DLD1 (cell line): ENCODE measurements around the gene DOK7.
"Not testable (repeated sequence)": the region's sequence is repeated elsewhere in the genome, so short reads cannot be mapped to it uniquely, and the experiment has no call there.

Experiments
- in situ Hi-C: cut with HindIII; loops from 2 replicates; pipeline ENCODE4 v1.10.0; 2017; ENCODE audit warnings: low sequenced_read_pairs

DOK7 gene

DNA sequence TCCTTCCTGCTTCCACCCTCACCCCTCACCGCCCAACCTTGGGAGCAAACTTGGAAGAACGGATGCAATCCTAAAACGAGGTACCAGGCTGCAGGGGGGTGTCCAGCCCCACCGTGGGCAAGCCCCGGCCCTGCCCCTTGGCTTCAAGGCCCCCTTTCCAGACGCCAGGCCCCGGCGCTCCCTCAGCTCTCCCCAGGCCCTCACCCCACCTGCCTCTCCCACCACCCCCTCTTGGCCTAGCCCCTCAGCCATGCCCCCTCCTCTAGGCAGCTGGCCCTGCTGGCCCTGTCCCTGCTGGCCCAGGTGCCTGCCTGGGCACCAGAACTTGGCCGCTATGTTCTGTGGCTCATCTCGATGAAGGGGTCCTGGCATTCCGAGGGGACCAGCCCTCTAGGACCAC, 35.3 kb downstream of the DOK7 start:
- in situ Hi-C loops = no loop called here

DNA sequence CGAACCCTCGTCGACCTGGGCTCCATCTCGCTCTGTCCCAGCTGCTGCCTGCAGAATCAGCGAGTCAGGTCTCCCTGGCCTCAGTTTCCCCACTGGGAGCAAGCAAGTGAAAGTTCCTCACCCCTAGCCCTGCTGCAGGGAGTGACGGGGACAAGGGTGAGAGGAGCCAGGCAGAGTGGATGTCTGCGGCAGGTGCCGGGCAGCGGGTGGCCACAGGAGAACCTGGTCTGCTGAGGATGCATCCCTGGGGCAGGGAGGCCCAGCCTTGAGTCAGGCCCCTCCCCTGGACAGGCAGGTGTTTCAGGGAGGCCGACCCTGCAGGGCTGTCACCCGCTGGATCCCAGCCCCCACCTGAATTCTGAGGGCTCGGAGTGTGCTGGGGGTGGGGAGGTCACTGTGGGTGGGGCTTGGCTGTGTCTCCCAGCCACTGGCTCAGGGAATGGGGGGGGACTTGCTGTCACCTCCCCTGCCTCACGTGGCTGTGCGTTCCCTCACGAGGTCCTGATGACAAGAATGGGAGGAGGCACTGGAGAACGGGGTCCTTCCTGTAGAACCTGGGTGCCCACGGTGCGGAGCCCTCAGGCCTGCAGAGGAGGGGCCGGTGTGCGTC, 35.9 kb downstream of the DOK7 start:
- in situ Hi-C loops = no loop called here

DNA sequence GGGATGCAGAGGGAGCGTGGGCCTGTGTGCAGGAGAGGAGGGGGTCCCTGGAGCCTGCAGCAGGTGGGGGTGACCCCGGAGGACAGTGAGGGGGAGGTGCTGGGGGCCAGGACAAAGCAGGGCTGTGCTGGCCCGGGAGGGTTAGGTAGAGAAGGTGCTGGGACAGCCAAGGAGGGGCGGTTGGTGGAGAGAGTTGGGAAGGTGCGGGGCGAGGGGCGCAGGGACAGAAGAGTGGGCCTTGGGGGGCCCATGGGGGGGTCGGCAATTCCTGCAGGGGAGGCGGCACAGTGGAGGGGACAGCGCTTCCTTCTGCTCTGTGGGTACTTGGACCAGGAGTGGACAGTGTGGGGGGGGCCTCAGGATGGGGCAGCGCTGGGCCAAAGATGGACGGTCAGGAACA, 36.6 kb downstream of the DOK7 start:
- in situ Hi-C loops = no loop called here

DNA sequence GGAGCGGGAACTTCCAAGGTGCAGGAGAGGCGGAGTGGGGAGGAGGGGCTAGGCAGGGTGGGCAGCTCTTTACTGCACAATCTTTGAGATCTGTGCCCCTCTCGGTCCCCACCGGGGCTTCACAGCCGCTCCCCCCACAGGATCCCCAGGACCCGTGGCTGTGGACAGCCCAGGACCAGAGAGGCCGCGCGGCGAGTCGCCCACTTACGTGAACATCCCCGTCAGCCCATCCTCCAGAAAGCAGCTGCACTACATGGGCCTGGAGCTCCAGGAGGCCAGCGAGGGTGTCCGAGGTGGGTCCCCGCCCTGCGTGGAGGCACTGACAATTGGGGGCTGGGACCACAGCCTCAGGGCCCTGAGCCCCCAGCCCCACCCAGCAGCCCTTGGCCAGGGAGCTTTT, 37.0 kb downstream of the DOK7 start:
- in situ Hi-C loops = no loop called here

DNA sequence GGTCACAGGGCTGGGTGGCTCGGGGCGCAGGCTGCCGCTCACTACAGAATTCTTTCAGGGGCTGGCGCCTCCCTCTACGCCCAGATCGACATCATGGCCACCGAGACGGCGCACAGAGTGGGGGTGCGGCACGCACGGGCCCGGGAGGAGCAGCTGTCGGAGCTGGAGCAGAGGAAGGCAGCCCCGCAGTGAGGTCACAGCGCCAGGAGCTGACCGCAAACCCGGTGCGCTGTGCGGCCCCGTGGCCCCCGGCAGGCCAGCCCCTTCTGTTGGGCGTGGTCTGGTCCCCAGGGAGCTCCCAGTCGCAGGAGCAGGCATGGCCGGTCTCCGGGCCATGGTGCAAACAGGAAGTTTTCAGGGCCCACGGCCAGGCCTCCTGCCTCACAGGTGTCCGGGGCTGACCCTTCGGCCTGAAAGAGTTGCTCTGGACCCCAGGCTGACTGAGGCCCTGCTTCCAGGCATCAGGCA, 37.6 kb downstream of the DOK7 start:
- in situ Hi-C loops = no loop called here

DNA sequence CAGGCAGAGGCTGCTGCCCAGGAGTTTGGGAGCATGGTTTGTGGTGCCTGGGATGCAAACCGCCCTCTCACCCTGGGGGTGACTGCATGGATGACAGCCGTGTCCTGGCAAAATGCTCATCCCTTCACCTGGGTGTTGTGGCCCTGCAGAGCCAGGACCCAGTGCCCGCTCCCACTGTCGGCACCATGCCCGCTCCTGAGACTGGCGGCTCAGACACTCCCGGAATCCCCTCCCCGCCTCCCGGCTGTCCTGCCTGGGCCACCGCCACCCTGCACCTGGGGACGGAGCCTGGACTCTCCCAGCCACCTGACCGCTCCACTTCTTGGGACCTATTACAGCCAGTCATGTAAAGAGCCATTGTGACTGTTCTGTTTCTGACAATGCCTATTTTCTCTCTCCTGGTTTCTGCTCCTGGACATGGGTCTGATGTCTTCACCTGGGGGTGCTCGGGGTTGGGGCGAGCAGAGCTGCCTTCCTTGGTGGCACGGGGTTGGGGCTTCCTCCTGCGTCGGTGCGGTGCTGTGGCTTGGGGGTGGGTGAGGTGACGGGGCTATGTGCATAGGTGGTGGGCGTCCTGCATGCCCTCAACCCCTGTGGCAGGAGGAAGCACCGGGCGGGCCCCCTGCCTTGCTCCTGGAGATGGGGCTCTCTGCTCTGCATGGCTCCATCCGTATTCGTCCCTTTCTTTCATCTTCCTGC, 38.2 kb downstream of the DOK7 start:
- in situ Hi-C loops = no loop called here

DNA sequence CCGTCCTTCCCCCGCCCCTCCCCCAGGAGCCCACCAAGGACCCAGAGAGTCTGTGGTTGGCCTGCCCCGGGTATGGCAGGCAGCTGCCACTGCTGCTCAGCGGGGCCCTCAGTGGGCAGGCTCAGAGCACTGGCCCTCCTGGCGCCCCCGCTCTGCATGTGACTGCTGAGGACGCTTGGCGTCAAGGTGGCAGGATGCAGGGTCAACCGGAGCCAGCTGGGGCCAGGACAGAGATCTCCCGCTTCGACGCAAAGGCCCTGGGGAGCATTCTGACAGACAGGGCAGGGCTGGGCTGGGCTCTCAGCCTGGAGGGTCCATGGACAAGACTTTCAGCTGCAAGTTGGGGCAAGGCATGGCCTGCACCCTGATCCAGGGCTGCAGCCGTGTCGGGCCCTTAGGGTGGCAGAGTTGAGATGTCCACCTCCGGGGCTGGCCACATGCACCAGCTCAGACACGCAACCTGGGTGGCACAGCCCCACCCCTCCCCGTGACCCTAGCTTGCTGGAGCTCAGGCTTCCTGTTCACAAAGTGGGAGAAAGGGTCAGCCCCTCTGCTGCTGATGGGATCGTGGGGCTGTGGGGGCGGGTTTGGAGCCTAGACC, 38.8 kb downstream of the DOK7 start:
- in situ Hi-C loops = no loop called here

DNA sequence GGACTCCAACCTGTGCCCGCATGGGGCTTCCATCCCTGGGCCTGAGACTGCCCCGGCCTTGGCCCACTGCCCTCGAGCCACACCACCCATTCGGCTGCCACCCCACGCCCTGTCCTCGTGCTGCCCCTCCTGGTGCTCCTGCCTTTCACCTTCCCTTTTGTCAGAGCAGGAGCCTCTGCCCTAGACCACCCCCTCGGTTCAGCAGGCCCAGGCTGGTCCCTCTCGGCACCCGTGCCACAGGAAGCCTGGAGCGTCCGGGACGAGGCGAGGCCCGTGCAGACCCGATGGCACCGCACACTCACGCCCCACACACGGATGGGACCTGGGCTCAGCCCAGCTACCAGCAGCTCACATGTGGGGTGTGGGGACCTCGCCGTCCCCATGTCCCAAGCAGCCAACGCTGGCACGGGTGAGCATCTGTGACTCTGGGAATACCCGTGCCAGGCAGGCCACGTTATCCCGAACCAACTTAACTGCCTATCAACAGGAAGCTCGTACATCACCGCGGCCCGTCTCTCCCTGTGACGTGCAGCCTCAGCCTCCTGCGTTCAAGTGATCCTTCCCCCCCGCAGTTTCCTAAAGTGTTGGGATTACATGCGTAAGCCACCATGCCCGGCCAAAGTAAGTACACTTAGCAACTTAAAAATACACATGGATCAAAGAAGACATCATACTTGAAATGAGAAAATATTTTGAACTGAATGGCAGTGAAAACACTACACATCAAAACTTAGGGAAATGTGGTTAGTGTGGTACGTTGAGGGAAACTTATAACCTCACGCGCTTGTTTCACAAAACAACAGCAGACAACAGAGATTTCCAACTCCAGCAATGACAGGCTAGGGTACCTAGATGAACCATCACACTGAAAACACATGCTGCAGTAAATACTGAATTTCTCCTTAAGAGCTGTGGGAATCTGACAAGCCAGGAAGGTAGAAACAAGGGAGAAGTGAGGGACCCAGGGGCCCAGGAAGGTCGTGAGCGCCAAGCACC, 40.1 kb downstream of the DOK7 start:
- in situ Hi-C loops = no loop called here

DNA sequence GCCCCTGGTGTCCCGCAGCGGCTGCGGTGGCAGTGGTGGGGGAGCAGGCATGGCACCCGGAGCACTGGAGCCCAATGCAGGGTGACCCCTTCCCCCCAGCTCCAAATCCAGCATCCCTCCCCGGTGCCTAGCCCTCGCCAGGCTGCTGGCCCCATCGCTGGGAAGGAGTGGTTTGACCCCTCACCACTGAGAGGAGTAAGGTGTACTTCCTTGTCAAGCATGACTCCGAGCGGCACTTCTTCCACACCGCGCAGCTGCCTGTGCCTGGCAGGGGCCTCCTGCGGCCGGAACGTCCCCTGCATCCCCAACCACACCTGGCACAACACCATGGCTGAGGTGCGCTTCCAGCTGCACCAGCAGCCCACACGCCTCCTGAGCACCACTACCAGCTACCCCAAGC, 42.1 kb downstream of the DOK7 start:
- in situ Hi-C loops = no loop called here

DNA sequence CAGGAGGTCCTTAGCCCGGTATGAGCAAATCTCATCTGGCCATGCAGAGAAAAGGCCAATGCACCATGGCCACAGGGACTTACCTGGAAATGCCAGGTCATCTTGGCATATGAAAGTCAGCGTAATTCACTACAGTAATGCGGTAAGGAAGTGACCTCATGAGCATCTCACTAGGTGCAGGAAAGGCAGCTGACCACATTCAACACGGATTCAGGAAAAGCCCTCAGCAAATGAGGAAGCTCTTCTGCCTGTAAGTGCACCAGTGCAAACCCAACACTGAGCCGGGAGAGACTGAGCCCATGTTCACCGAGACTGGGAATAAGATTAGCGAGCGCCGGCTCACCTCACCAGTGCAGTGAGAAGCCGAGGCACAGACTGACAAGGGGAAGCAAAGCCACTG, 45.4 kb downstream of the DOK7 start:
- in situ Hi-C loops = no loop called here

DNA sequence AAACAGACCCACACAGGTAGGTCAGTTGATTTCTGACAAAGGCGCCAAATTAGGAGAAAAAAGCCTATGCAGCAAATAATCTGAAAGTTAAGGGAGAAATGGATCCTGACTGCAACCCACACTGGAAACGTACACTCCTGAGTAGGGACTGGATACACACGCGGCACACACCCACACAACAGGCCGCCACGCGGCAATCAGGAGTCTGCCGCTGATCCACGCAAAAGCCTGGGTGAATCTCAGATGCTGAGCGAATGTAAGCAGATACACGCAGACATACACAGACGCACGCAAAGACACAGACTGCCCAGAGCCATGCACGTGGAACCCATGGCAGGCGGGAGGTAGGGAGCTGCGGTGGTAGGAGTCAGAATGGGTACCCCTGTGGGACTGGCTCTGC, 47.4 kb downstream of the DOK7 start:
- in situ Hi-C loops = no loop called here

DNA sequence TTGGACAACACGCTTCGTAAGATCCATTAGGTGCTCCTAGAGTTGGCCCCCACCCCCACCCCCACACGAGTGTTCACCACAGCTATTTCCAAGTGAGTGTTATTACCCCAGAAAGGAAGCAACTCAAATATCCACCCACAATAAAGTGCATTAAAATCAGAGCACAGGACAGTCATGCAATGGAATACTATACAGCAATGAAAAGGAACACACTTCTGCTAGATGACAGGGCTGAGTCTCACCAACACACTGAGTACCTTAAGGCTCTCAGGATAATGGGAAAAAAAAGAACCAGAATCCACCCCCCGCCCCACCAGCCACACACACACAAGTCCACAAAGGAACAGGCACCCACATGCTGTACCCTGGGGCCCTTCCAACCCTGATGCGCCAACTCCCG, 48.1 kb downstream of the DOK7 start:
- in situ Hi-C loops = no loop called here

DNA sequence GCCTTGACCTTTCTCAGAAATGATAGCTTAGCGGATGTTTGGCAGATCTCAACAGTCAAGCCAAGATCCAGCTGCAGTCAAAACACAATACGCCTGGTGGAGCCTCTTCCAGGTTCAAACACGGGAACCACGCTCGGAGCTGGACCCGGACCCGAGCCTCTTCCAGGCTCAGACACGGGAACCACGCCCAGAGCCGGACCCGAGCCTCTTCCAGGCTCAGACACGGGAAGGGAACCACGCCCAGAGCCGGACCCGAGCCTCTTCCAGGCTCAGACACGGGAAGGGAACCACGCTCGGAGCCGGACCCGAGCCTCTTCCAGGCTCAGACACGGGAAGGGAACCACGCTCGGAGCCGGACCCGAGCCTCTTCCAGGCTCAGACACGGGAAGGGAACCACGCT, 48.5 kb downstream of the DOK7 start:
- in situ Hi-C loops = not testable (repeated sequence)

DNA sequence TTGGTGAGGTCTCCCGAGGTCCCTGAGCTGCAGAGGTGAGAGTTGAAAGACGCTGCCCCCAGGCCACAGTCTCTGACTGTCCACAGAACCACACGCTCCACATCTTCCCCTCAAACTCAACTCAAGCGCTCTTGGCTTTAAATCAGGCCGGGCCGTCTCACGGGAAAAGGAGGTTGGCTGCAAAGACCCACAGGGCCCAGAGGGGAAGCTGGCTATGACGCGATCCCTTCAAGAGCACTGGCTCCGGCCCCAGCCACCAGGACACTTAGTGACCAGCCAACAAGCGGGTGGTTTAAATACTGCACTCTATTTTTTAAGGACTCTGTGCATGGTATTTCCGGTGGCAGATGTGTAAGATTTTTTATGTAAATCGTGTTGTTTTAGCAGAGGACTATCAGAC, 49.2 kb downstream of the DOK7 start:
- in situ Hi-C loops = no loop called here

DNA sequence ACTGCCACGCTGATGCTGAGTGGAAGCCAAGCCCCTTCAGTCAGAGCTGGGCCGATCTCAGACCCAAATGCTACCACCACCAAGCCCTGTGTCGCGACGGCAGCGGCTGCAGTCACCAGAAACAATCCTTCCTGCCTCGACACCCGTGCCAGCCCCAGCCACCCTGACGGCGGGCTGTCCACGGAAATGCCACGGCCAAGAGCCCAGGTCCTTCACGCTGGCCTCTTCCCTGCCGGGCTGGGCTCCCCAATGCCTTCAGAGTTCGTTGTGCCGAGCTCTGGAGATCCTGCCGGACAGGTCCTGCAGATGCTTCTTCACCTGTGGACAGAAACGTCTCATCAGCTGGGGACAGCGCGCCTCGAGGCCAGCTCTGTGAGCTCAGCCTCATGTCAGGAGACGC, 49.6 kb downstream of the DOK7 start:
- in situ Hi-C loops = no loop called here

DNA sequence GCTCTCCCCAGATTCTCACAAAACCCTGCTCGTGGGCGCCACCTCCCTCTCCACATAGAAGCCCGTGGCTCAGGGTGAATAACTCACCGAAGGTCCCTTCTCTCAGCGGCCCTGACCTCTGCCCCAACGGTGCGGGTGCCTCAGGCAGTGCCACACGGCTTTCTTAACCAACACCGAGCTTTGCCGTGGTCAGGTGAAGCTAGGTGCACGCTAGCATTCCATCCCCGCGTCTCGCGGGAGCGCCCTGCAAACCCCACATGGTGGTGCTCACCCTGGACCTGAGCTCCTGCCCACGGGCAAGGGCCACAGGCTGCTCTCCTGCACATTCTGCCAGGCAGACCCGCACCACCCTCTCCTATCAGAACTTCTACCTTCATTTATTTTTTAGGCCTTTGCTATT, 50.7 kb downstream of the DOK7 start:
- in situ Hi-C loops = no loop called here

DNA sequence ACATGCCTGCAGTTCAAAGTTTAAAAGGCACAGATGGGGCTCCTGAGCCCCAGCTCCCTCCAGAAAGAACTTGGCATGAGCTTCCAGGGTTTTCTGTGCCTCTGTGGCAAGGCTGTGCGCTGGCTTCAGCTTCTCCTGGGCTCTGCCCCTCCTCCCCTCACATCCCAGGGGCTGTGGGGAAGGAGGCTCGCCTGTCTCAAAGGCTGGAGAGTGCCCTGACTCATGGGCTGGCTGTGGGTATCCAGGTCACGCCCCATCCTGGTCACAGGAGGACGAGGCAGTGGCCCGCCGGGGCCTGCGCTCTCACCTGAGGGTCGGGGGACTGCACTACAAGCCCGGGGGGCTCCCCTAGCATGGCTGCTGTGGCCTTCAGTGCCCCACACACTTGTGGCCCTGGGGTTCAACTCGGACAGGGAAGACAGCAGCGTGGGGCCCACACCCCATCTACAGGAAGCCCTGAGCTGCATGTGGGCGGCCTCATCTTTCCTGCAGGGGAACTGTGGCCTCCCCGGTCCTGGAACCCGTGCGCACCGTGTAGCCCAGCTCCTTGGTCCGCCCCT, 51.2 kb downstream of the DOK7 start:
- in situ Hi-C loops = no loop called here

DNA sequence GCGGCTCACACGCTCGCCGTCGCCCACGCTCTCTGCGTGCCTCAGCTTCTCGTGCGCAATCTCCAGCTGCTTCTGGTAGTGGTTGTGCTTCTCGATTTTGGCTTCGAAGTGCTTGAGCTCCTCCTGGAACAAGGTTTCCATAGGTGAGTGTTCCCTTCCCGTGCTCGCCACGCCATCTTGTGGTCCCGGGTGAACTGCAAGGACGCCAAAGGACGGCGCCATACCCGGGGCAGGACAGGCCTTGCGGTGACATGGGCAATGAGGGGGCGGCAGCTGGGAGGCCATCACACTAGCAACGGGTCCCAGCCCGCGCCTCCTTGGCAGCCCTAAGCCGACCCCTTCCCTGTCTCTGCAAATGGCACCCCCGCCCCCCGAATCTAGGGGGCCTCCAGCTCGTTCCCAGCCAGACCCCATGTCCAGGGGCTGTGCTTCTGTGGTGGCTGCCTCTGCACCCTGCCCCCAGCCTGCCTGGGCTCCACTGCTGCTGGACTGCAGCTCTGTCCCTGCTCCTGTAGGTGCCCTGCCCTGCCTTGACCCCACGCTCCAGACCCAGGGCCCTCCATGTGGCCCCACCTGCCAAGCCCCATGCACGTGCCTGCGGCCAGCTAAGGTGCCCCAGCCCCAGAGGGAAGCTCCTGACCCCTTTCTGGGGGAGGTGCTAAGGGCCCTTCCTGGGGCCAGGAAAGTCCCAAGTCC, 51.8 kb downstream of the DOK7 start:
- in situ Hi-C loops = no loop called here

DNA sequence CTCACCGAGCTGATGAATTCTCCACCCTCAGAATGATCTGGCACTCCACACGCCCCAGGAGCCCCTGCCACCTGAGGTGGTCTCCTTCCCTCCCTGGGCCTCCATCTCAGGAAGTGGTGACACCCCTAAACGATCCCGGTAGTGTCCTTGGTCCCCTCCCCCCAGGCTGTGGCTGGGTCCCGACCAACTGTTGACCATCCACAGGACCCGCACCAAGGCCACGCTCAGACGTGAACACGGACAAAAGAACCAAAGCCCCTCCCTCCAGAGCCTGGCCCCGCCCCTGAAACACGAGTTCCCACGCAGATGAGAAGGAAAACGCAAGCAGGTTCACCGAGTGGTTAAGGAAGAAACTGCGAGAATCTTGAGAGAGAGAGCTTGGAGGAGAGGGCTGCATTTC, 52.5 kb downstream of the DOK7 start:
- in situ Hi-C loops = no loop called here

DNA sequence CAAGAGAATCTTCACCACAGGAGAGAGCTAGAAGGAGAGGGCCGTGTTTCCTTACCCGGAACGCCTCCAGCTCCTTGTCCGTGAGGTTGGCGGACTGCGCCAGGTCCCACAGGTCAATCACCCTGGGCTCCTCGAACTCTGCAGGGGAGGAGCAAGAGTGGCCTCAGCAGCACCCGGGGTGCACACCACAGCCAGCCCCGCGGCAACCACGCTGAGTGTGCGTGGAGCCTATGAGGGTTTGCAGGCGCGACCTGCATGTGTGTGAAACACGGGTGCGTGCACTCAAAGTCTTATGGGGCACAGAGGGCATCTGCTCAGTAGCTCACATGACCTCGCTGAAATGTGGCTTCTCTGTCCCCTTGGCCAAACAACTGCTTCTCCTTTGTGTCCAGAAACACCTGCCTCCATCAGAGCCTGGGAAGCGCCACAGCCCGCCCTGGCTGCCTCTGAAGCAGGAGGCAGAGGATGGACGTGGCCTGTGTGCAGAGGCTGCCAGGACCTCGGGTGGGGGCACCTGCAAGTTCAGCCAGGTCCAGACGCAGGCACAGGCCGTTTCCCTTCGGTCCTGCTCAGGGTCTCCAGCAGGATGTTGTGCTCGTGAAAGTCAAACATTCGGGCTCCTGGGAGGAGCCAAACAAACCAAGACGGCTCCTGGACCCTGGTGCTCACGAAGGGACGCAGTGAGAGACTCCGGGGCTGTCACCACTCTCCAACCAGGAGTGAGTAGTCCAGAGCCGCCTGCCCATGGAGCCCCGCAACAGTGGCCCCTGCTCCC, 53.1 kb downstream of the DOK7 start:
- in situ Hi-C loops = no loop called here
